Ishikawa (cell line): ENCODE measurements around the gene ARL3.

Experiments used
- FOXM1 ChIP-seq: IDR thresholded peaks from 2 replicates; pipeline ENCODE4 v1.6.1; 2012; ENCODE audit warnings: low read depth, borderline replicate concordance
- MAX ChIP-seq: IDR thresholded peaks from 2 replicates; pipeline ENCODE4 v1.6.1; 2012
- NFIC ChIP-seq: IDR thresholded peaks from 2 replicates; pipeline ENCODE4 v1.6.1; 2012
- REST ChIP-seq: IDR thresholded peaks from 2 replicates; pipeline ENCODE4 v1.6.1; 2012; ENCODE audit warnings: low read depth, mild to moderate bottlenecking

GRCh38 chr10:102738692-102739121 lies 24.5 kb upstream of the ARL3 start:
- TF ChIP-seq MAX (no peak), FOXM1 (no peak), NFIC (no peak), REST (no peak)
